ENCODE results near the gene COL5A1.

The COL5A1 gene

DNA sequence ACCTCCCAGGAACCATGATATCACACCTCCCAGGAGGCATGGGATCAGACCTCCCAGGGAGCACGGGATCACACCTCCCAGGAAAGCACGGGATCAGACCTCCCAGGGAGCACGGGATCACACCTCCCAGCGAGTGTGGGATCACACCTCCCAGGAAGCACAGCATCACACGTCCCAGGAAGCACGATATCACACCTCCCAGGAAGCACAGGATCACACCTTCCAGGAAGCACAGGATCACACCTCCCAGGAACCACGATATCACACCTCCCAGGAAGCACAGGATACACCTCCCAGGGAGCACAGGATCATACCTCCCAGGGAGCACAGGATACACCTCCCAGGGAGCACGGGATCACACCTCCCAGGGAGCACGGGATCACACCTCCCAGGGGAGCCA lies 209.0 kb downstream of the COL5A1 start:
- DNase-seq (ENCODE audit: low read depth): no peak
- TF ChIP-seq, protein P1, sequence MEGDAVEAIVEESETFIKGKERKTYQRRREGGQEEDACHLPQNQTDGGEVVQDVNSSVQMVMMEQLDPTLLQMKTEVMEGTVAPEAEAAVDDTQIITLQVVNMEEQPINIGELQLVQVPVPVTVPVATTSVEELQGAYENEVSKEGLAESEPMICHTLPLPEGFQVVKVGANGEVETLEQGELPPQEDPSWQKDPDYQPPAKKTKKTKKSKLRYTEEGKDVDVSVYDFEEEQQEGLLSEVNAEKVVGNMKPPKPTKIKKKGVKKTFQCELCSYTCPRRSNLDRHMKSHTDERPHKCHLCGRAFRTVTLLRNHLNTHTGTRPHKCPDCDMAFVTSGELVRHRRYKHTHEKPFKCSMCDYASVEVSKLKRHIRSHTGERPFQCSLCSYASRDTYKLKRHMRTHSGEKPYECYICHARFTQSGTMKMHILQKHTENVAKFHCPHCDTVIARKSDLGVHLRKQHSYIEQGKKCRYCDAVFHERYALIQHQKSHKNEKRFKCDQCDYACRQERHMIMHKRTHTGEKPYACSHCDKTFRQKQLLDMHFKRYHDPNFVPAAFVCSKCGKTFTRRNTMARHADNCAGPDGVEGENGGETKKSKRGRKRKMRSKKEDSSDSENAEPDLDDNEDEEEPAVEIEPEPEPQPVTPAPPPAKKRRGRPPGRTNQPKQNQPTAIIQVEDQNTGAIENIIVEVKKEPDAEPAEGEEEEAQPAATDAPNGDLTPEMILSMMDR (IDR thresholded peaks at IDR 0.05; ENCODE audit: control insufficient read depth, extremely low read depth, insufficient read depth): no peak
- H3K4me3 ChIP-seq (ENCODE audit: low read depth, low read length): no peak overlapping the region

- no peak overlapping the region for H3K4me3 ChIP-seq (ENCODE audit: low read depth, low read length)
- TF ChIP-seq, protein P1 (IDR thresholded peaks at IDR 0.05; ENCODE audit: control insufficient read depth, extremely low read depth, insufficient read depth): no peak
- no peak for DNase-seq (ENCODE audit: low read depth)
Observed at GRCh38 chr9:134851020-134851419, 209.4 kb downstream of the COL5A1 start.

- no peak for DNase-seq (ENCODE audit: low read depth)
- TF ChIP-seq, protein P1 (IDR thresholded peaks at IDR 0.05; ENCODE audit: control insufficient read depth, extremely low read depth, insufficient read depth): no peak
- H3K4me3 ChIP-seq (ENCODE audit: low read depth, low read length): no peak overlapping the region
Observed at GRCh38 chr9:134852906-134853654, 211.5 kb downstream of the COL5A1 start.

GRCh38 chr9:134853893-134854292 lies 212.3 kb downstream of the COL5A1 start:
- TF ChIP-seq, protein P1 (IDR thresholded peaks at IDR 0.05; ENCODE audit: control insufficient read depth, extremely low read depth, insufficient read depth): no peak
- DNase-seq (ENCODE audit: low read depth): no peak

GRCh38 chr9:134854541-134854981 lies 213.0 kb downstream of the COL5A1 start:
- DNase-seq (ENCODE audit: low read depth): no peak
- TF ChIP-seq, protein P1 (IDR thresholded peaks at IDR 0.05; ENCODE audit: control insufficient read depth, extremely low read depth, insufficient read depth): no peak
- no peak overlapping the region for H3K4me3 ChIP-seq (ENCODE audit: low read depth, low read length)

More at GRCh38 chr9:134853893-134854292, 212.3 kb downstream of the COL5A1 start:
- H3K4me3 ChIP-seq (ENCODE audit: low read depth, low read length): no peak overlapping the region

DNA sequence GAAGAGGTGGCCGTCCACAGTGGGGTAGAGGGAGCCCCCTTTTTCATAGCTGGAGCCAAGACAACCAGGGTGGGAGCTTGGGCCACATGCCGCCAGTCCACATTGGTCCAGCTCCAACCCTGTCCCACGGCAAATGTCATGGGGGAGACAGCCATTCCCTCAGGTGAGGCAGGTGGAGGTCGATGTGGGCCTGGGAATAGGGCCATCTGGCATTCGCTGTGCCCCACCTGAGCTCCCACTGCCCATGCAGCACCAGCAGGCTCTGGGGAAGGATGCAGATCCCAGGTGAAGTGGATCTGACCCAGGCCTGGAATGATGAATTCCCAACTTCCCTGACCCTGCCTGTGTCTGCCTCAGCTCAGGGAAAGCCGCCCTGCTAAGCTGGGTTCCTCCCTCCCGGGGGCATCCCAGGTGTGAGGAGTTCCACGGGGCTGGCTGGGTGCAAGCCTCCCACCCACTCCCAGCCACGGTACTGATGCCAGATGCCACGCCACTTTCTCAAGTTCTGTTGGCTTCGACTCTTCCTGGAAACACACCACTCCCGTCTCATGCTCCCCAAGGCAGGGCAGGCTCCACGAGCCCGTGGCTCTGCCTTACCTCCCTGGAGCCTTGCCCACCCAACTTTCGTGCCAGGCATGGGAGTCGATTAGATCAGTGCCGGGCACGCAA lies 213.8 kb downstream of the COL5A1 start:
- no peak overlapping the region for H3K4me3 ChIP-seq (ENCODE audit: low read depth, low read length)
- TF ChIP-seq, protein P1 (IDR thresholded peaks at IDR 0.05; ENCODE audit: control insufficient read depth, extremely low read depth, insufficient read depth): no peak
- DNase-seq (ENCODE audit: low read depth): no peak

Data from LNCaP clone FGC (cell line).